ENCODE measurements around the gene SH3TC1. TPM values are rescaled to one million over a fixed set of nuclear protein-coding genes. Genes with fewer than 3 reads are reported as not detected.

SH3TC1 gene
- total RNA-seq, 2 experiments from 2014 or later = 16.2 to 17.5 TPM

GRCh38 chr4:8152090-8152864 lies 46.8 kb upstream of the SH3TC1 start:
- Mint-ChIP-seq H3K9me3 (no peaks in the 10 kb centered on the region), H3K4me1 (ENCODE audit: low read depth) (peaks cover 2% of the 10 kb centered on the region), H3K36me3 (ENCODE audit: low read depth) (no peaks in the 10 kb centered on the region), H3K27me3 (peaks cover 5% of the 10 kb centered on the region), H3K27ac (no peak overlapping the region), H3K4me3 (no peak overlapping the region)
- intact Hi-C loops (cut with micrococcal nuclease) = no loop called here
- DNase-seq (no peak), ATAC-seq (no peak)
- POLR2A ChIA-PET = interaction anchor here (0.6 kb wide), 1 partner anchor 138 kb away, joined by 3 read pairs; no protein-coding TSS in a partner anchor
- CTCF ChIA-PET = no interaction called here
- TF ChIP-seq CTCF (IDR thresholded peaks at IDR 0.05) = no peak

GRCh38 chr4:8152865-8153257 lies 46.2 kb upstream of the SH3TC1 start:
- Mint-ChIP-seq H3K4me3 (no peak overlapping the region), H3K36me3 (ENCODE audit: low read depth) (no peaks in the 10 kb centered on the region), H3K27me3 (peaks cover 8% of the 10 kb centered on the region), H3K4me1 (ENCODE audit: low read depth) (peaks cover 2% of the 10 kb centered on the region), H3K27ac (no peak overlapping the region), H3K9me3 (no peaks in the 10 kb centered on the region)
- ChIA-PET POLR2A (interaction anchor here (0.6 kb wide), 1 partner anchor 138 kb away, joined by 3 read pairs; no protein-coding TSS in a partner anchor), CTCF (no interaction called here)
- ATAC-seq (no peak), DNase-seq (no peak)
- TF ChIP-seq CTCF (IDR thresholded peaks at IDR 0.05) = no peak
- intact Hi-C loops (cut with micrococcal nuclease) = no loop called here

- H3K27ac Mint-ChIP-seq = no peak overlapping the region
- ChIA-PET POLR2A (interaction anchor here (0.7 kb wide), 1 partner anchor 15 kb away, joined by 3 read pairs; no protein-coding TSS in a partner anchor), CTCF (no interaction called here)
- ATAC-seq (no peak), DNase-seq (no peak)
- no peaks in the 10 kb centered on the region for H3K9me3 Mint-ChIP-seq
- intact Hi-C loops (cut with micrococcal nuclease) = no loop called here
- no peak overlapping the region for H3K4me3 Mint-ChIP-seq
- no peak for TF ChIP-seq CTCF (IDR thresholded peaks at IDR 0.05)
- no peaks in the 10 kb centered on the region for H3K36me3 Mint-ChIP-seq (ENCODE audit: low read depth)
- peaks cover 8% of the 10 kb centered on the region for H3K27me3 Mint-ChIP-seq
- H3K4me1 Mint-ChIP-seq (ENCODE audit: low read depth) = peaks cover 2% of the 10 kb centered on the region
These were observed 45.6 kb upstream of the SH3TC1 start for GRCh38 chr4:8153441-8153840.

- H3K4me1 Mint-ChIP-seq (ENCODE audit: low read depth) = peaks cover 12% of the 10 kb centered on the region
- H3K4me3 Mint-ChIP-seq = no peak overlapping the region
- H3K36me3 Mint-ChIP-seq (ENCODE audit: low read depth) = no peaks in the 10 kb centered on the region
- H3K27ac Mint-ChIP-seq = no peak overlapping the region
- no peak for TF ChIP-seq CTCF (IDR thresholded peaks at IDR 0.05)
- DNase-seq (peak; percentile 37), ATAC-seq (no peak)
- H3K27me3 Mint-ChIP-seq = peaks cover 8% of the 10 kb centered on the region
- intact Hi-C loops (cut with micrococcal nuclease) = no loop called here
- CTCF ChIA-PET = interaction anchor here (0.6 kb wide), 1 partner anchor 166 kb away, joined by 3 read pairs; no protein-coding TSS in a partner anchor
- POLR2A ChIA-PET = no interaction called here
- H3K9me3 Mint-ChIP-seq = no peaks in the 10 kb centered on the region
These were observed 44.0 kb upstream of the SH3TC1 start for GRCh38 chr4:8155048-8155447.

GRCh38 chr4:8155660-8156421 lies 43.2 kb upstream of the SH3TC1 start:
- H3K9me3 Mint-ChIP-seq = no peaks in the 10 kb centered on the region
- H3K4me1 Mint-ChIP-seq (ENCODE audit: low read depth) = peaks cover 15% of the 10 kb centered on the region
- intact Hi-C loops (cut with micrococcal nuclease) = no loop called here
- no peaks in the 10 kb centered on the region for H3K36me3 Mint-ChIP-seq (ENCODE audit: low read depth)
- CTCF ChIA-PET = interaction anchor here (1.5 kb wide), 1 partner anchor 12 kb away, joined by 3 read pairs; no protein-coding TSS in a partner anchor
- TF ChIP-seq CTCF (IDR thresholded peaks at IDR 0.05) = no peak
- peaks cover 8% of the 10 kb centered on the region for H3K27me3 Mint-ChIP-seq
- ATAC-seq (no peak), DNase-seq (no peak)
- no peak overlapping the region for H3K4me3 Mint-ChIP-seq
- no peak overlapping the region for H3K27ac Mint-ChIP-seq
- POLR2A ChIA-PET = no interaction called here
